ENCODE measurements around the gene BRD3OS.

- TF ChIP-seq, protein P1, sequence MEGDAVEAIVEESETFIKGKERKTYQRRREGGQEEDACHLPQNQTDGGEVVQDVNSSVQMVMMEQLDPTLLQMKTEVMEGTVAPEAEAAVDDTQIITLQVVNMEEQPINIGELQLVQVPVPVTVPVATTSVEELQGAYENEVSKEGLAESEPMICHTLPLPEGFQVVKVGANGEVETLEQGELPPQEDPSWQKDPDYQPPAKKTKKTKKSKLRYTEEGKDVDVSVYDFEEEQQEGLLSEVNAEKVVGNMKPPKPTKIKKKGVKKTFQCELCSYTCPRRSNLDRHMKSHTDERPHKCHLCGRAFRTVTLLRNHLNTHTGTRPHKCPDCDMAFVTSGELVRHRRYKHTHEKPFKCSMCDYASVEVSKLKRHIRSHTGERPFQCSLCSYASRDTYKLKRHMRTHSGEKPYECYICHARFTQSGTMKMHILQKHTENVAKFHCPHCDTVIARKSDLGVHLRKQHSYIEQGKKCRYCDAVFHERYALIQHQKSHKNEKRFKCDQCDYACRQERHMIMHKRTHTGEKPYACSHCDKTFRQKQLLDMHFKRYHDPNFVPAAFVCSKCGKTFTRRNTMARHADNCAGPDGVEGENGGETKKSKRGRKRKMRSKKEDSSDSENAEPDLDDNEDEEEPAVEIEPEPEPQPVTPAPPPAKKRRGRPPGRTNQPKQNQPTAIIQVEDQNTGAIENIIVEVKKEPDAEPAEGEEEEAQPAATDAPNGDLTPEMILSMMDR (conservative IDR thresholded peaks at IDR 0.05 in 1 of 2, IDR thresholded peaks at IDR 0.05 in 1 of 2; ENCODE audit: low read depth in 1 of 2, low read length in 2 of 2), result no peak
- no peak for TF ChIP-seq EZH2 (IDR thresholded peaks at IDR 0.05; ENCODE audit: low read length, missing control alignments)
Observed at GRCh38 chr9:134059661-134060395, 34.5 kb downstream of the BRD3OS start.
